H1 (cell line): ENCODE measurements around the gene THRB.

Source experiments
- CEBPB ChIP-seq: IDR thresholded peaks from 2 replicates; pipeline ENCODE4 v1.6.1; 2012; ENCODE audit warnings: low read depth, low read length
- CHD2 ChIP-seq: IDR thresholded peaks from 2 replicates; pipeline ENCODE4 v1.6.1; 2012; ENCODE audit warnings: low read length, improper control_type of control experiment
- EZH2 ChIP-seq: fragments of 200-600 bp; sonication (generic); IDR thresholded peaks from 2 replicates; pipeline ENCODE4 v1.7.1; 2012; ENCODE audit warnings: low read depth, mild to moderate bottlenecking, moderate library complexity, low read length, inconsistent platforms; ENCODE audit not compliant: severe bottlenecking
- GABPA ChIP-seq: IDR thresholded peaks from 2 replicates; pipeline ENCODE4 v1.6.1; 2011; ENCODE audit warnings: mild to moderate bottlenecking, low read length, moderate library complexity, borderline replicate concordance; ENCODE audit not compliant: insufficient read depth
- JUND ChIP-seq: IDR thresholded peaks from 2 replicates; pipeline ENCODE4 v1.6.1; 2011; ENCODE audit warnings: mild to moderate bottlenecking, improper control_type of control experiment, low read length
- POLR2AphosphoS5 ChIP-seq: IDR thresholded peaks from 2 replicates; pipeline ENCODE4 v1.6.1; 2011; ENCODE audit warnings: low read depth, low read length
- POU5F1 ChIP-seq: IDR thresholded peaks from 2 replicates; pipeline ENCODE4 v1.6.1; 2011; ENCODE audit warnings: low read depth, mild to moderate bottlenecking, low read length, moderate library complexity
- SP1 ChIP-seq: IDR thresholded peaks from 2 replicates; pipeline ENCODE4 v1.6.1; 2011; ENCODE audit warnings: low read depth, low read length
- SRF ChIP-seq: IDR thresholded peaks from 2 replicates; pipeline ENCODE4 v1.6.1; 2011; ENCODE audit warnings: mild to moderate bottlenecking, low read depth, low read length, moderate library complexity
- ZNF274 ChIP-seq: IDR thresholded peaks from 2 replicates; pipeline ENCODE4 v1.7.0; 2012; ENCODE audit warnings: low read length, borderline replicate concordance; ENCODE audit errors: extremely low read depth
- TF ChIP-seq, protein P1 (sequence below), 3 experiments: IDR thresholded peaks; 1 replicate in 2 of 3; 2 replicates in 1 of 3; pipeline versions ENCODE4 v1.5.1 to v1.6.1; 2011; ENCODE audit warnings: low read length in 3 of 3, mild to moderate bottlenecking in 3 of 3, inconsistent platforms in 2 of 3, low read depth in 1 of 3, moderate library complexity in 1 of 3; ENCODE audit not compliant: insufficient read depth in 1 of 3; ENCODE audit errors: control extremely low read depth in 1 of 3
- TF ChIP-seq, protein P2 (sequence below): IDR thresholded peaks from 2 replicates; pipeline ENCODE4 v1.6.1; 2012; ENCODE audit warnings: low read length, inconsistent platforms
- TF ChIP-seq, protein P3 (sequence below): IDR thresholded peaks from 2 replicates; pipeline ENCODE4 v1.6.1; 2011; ENCODE audit warnings: low read length, improper control_type of control experiment

DNA sequence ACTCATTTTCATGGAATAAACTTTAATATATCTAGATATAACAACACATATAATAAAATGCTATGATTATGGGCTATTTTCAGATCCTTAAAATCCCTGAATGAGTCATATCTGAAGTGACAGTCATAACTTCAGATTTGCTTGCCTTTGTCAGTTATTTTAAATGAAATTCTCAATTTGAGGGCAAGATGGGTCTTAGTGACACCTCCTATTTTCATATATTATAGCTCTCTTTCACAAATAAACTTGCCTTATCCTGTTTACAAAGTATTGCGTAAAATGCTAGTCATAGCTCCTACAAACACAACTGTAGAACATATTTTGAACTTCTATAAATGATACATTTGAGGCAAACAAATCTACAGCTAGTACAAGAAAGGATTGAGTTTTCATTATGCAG, 6.2 kb upstream of the THRB start:
- TF ChIP-seq GABPA (no peak), EZH2 (no peak), ZNF274 (no peak), POLR2AphosphoS5 (no peak), CHD2 (no peak), POU5F1 (no peak), JUND (no peak), CEBPB (no peak), SRF (no peak), SP1 (no peak)
- TF ChIP-seq, protein P1, sequence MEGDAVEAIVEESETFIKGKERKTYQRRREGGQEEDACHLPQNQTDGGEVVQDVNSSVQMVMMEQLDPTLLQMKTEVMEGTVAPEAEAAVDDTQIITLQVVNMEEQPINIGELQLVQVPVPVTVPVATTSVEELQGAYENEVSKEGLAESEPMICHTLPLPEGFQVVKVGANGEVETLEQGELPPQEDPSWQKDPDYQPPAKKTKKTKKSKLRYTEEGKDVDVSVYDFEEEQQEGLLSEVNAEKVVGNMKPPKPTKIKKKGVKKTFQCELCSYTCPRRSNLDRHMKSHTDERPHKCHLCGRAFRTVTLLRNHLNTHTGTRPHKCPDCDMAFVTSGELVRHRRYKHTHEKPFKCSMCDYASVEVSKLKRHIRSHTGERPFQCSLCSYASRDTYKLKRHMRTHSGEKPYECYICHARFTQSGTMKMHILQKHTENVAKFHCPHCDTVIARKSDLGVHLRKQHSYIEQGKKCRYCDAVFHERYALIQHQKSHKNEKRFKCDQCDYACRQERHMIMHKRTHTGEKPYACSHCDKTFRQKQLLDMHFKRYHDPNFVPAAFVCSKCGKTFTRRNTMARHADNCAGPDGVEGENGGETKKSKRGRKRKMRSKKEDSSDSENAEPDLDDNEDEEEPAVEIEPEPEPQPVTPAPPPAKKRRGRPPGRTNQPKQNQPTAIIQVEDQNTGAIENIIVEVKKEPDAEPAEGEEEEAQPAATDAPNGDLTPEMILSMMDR (IDR thresholded peaks at IDR 0.05; ENCODE audit: control extremely low read depth in 1 of 3, insufficient read depth in 1 of 3, low read depth in 1 of 3, low read length in 3 of 3) = no peak
- TF ChIP-seq, protein P2, sequence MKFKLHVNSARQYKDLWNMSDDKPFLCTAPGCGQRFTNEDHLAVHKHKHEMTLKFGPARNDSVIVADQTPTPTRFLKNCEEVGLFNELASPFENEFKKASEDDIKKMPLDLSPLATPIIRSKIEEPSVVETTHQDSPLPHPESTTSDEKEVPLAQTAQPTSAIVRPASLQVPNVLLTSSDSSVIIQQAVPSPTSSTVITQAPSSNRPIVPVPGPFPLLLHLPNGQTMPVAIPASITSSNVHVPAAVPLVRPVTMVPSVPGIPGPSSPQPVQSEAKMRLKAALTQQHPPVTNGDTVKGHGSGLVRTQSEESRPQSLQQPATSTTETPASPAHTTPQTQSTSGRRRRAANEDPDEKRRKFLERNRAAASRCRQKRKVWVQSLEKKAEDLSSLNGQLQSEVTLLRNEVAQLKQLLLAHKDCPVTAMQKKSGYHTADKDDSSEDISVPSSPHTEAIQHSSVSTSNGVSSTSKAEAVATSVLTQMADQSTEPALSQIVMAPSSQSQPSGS = no peak
- TF ChIP-seq, protein P3, sequence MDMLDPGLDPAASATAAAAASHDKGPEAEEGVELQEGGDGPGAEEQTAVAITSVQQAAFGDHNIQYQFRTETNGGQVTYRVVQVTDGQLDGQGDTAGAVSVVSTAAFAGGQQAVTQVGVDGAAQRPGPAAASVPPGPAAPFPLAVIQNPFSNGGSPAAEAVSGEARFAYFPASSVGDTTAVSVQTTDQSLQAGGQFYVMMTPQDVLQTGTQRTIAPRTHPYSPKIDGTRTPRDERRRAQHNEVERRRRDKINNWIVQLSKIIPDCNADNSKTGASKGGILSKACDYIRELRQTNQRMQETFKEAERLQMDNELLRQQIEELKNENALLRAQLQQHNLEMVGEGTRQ = no peak
